Pulmonary artery endothelial cell (primary cell): ENCODE measurements around the gene TALDO1. TPM values are rescaled to one million over a fixed set of nuclear protein-coding genes. Genes with fewer than 3 reads are reported as not detected.

ENCODE experiments used
- DNase-seq: peaks from one replicate; pipeline ENCODE4 v3.0.0-alpha.2; 2011; ENCODE audit warnings: low read depth, low spot score
- total RNA-seq: library from RNA; depleted of rRNA; stranded (reverse); fragments of >200 nt; gene quantifications from 2 replicates; pipeline ENCODE4 v1.2.3, GENCODE V29; 2014

TALDO1 gene
- total RNA-seq, 1 donor from 2014 or later = 283 TPM

- no peak for DNase-seq
Observed at GRCh38 chr11:769887-770641, 22.8 kb downstream of the TALDO1 start.

GRCh38 chr11:770642-771616 lies 23.7 kb downstream of the TALDO1 start:
- DNase-seq = no peak

- DNase-seq = no peak
Observed at GRCh38 chr11:771617-772204, 24.4 kb downstream of the TALDO1 start.

GRCh38 chr11:772429-773390 lies 25.4 kb downstream of the TALDO1 start:
- DNase-seq = no peak

- no peak for DNase-seq
Observed at GRCh38 chr11:773425-773824, 26.2 kb downstream of the TALDO1 start.

- no peak for DNase-seq
Observed at GRCh38 chr11:773830-774229, 26.6 kb downstream of the TALDO1 start.

- no peak for DNase-seq
Observed at GRCh38 chr11:774873-775592, 27.8 kb downstream of the TALDO1 start.

- no peak for DNase-seq
Observed at GRCh38 chr11:776263-776560, 28.9 kb downstream of the TALDO1 start.

- DNase-seq = no peak
Observed at GRCh38 chr11:776561-777287, 29.5 kb downstream of the TALDO1 start.

- DNase-seq = no peak
Observed at GRCh38 chr11:777288-778255, 30.3 kb downstream of the TALDO1 start, which contains the start of gene GATD1. TSS of gene GATD1 (minus strand) at chr11:777487. CDS start at chr11:777462, 25 bp downstream.

- no peak for DNase-seq
Observed at GRCh38 chr11:778976-779954, 32.0 kb downstream of the TALDO1 start.

- no peak for DNase-seq
Observed at GRCh38 chr11:779955-780532, 32.8 kb downstream of the TALDO1 start.

- DNase-seq = no peak
Observed at GRCh38 chr11:782264-783174, 35.3 kb downstream of the TALDO1 start.

GRCh38 chr11:783581-784015 lies 36.3 kb downstream of the TALDO1 start:
- DNase-seq = peak; percentile 59

- DNase-seq = no peak
Observed at GRCh38 chr11:786235-787083, 39.2 kb downstream of the TALDO1 start.
